Activated gamma-delta T cell treated with Interleukin-2 at 50 U/mL for 16 hours (primary cell): ENCODE data around the gene CREB3L2.

Source experiments
- DNase-seq: peaks from one replicate; pipeline ENCODE4 v3.0.0-alpha.2; 2020

The CREB3L2 gene

DNA sequence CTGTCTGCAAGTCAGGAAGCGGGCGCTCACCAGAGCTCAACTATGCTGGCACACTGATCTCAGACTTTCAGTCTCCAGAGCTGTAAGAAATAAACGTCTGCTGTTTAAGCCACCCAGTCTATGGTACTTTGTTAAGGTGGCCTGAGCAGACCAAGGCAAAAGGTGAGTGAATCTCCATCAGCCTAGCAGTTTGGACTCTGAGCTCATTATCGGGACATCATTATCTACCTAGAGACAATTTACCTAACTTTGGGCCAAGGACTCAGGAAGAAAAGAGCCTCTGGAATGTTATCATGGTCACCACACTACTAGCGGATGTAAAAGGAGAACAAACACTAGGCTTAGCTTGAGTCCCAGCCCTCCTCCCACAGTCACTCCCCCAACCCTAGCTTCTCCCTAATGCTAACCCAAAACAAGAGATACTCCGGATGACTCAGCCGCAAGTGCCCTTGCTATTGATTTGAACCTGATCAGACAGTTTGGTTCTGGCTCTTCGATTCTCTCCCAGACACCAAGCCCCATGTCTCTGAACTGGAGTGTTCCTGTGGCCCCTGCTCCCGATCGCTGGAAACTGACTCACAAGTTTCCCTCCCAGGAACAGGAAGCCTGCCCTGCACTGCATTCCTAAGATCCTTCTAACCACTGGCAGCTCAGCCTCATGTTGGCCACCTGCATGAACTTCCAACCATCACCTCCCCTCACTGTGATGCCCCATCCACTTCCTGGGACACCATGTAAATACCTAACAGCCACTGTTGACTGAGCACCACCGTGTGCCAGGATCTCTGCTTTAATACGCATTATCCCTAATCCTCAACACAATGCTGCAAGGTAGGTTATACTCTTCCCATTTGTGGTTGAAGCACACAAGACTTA lies 34.5 kb downstream of the CREB3L2 start:
- DNase-seq = no peak

DNA sequence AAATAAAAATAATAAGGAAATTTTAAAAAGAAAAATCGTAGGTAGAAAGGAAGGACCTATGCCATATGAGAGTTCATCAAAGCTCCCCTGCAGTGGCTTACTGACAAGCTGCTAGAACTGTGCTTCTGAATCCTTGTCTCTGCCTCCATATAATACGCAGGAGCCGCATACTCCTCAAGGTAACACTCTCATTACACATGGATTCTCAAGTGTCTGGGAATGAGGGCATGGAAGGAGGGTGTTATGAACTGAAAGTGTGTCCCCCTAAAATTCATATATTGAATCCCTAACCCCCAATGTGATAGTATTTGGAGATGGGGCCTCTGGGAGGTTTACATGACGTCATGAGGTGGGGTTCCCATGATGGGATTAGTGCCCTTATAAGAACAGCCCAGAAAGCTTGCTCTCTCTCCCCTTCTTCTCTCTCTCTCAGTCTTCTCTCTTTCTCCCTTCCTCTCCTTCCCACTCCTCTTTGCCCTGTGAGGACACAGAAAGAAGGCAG lies 35.2 kb downstream of the CREB3L2 start:
- DNase-seq = no peak

DNA sequence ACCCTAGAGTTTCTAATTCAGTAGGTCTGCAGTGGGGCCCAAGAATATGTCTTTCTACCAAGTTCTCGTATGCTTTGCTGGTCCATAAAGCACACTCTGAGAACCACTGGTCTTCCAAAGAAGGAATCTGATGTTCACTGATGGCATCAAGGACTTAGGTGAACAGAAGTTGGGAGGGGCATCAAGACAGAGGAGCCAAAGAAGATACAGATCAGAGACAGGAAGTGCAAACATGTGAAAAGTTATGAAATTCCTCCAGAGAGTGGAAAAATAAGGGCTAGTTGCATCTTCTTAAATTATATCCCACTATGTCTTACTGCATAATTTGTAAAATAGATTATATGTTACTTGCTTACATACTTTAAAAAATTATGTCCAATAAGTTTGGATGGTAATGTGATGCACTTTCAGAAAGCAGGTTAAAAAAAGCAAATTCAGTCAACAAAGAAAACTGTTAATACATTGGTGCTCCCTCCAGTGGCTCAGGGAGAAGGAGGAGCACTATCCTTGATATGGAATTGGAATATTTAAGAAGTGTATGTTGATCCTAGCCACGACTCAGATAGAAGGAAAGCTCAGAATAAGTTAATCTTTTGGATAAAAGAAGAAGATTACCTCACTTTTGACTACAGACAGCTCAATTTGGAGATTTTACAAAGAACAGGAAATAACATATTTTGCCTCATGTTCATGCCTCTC lies 35.8 kb downstream of the CREB3L2 start:
- DNase-seq = no peak

DNA sequence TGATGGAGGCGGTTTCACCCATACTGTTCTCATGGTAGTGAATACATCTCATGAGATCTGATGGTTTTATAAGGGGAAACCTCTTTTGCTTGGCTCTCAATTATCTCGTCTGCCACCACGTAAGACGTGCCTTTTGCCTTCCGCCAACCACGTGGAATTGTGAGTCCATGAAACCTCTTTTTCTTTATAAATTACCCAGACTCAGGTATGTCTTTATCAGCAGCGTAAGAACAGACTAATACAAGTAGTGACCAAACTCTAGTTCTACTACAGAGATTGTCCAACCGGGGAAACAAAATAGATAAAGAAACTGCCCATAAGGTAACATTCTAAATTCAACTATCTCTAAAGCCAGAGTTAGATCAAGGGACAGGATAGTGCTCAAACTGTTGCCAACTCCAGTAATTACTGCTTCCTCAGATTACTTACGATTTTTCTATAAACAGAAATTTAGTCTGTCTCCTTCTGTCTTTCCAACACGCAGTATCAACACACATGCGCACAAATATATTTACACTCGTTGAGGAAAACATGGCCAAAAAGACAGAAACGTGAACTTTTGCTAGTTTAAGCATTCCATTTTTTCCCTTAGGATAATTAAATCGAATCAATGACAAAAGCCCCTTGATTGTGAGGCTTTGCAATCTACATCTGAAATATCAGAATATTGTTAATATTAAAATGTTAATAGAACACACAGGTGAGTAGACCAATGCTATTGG lies 36.9 kb downstream of the CREB3L2 start:
- DNase-seq = no peak

DNA sequence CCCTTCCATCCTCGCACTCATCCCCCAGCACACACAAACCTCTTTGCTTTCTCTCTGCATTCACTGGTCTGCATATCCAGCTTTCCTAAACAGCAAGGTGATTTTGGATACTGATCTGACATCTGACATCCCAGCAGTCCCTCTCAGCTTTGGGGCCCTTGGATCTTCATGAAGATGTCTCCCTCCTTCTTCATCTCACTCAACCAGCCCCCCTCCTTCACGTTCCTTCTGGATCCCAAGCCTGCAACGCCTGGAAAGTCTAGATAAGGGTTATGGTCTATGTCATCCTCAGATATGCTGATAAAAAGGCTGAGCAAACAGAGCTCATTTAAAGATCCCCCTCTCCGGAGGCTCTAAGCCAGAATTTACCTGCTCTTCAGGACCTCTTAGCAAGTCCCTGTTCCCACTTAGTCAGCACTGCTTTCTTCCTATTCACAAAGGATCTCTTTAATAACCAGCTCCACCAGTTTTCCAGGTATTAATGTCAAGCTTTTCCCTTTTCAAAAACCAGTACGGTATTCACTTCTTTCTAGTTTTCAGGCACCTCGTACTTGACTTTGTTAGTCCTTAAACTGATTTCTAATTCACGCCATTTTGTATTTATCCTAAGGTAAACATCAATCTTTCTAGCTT lies 38.9 kb downstream of the CREB3L2 start:
- no peak for DNase-seq

DNA sequence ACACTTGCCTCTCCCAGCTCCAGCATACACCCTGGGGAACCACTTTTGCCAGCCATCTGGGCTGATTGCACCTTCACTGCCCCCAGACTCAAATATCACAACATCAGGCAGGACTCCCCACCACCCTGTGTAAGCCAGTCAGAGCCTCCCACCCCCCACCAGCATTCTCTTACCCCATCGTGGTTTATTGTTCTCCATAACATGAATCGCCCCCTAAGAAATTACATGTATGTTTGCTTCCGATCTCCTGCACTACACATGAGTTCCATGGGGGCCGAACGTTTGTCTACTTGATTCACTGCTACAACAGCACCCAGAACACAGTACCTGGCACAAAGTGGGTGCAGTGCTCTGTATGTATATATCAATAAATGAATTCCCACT lies 39.4 kb downstream of the CREB3L2 start:
- DNase-seq = no peak

DNA sequence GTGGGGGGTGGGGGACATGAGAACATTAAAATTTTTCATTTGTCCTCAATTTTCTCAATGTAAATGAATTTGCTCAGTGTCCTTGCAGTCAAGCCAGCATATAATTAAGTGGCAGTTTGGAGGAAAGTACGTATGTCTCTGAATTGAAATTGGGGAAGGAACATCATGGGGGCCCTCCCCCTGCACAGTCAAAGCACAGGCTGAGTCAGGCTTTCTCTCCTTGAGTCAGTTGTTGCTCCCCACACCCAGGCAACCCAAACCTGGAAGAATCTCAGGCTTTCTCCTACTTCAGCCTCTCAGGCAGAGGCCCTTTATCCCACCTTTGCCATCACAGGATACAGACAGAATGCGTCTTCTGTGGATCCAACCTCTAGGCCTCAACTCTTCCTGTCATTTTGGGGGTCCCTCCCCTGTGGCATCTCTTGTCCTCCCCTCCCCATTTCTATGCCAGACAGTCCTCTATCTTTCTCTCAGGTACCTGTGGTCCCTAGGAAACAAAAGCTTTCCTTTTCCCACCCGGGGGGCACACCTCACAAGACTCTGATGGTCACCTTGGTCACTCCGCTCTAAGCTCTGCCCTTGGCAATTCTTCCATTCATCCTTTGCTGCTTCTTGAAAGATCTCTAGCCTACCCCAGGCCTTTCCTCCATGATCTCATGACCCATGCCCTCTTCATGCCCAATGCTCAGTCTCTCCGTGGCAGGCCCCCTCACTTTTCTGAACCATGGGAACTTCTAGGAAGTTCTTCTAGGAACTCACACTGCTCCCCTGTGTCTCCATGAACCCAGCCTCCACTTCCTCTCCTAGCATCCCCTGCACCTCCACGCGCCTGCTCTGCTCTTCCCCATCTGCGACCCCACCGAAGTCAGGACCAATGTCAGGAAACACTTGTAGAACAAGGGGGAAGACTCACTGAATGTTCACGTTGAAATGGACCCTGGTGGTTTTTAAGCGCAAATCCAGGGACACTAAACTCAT lies 40.4 kb downstream of the CREB3L2 start:
- DNase-seq = no peak

DNA sequence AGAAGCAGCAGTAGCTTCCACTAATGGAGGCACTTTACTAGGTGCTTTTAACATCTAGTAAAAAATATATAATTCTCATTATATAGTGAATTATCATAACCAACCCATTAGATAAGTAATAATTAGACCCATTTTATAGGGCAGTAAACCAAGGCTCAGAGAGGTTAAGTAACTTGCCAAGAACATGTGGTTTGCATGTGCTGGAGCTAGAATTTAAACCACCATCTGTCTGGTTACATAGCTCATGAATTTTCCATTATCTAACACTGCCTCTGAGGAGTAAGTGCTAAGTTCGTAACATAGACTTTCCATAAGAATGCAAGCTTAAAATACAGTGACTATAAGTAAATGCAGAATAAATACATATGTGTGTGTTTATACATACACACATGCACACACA lies 41.9 kb downstream of the CREB3L2 start:
- DNase-seq = no peak

DNA sequence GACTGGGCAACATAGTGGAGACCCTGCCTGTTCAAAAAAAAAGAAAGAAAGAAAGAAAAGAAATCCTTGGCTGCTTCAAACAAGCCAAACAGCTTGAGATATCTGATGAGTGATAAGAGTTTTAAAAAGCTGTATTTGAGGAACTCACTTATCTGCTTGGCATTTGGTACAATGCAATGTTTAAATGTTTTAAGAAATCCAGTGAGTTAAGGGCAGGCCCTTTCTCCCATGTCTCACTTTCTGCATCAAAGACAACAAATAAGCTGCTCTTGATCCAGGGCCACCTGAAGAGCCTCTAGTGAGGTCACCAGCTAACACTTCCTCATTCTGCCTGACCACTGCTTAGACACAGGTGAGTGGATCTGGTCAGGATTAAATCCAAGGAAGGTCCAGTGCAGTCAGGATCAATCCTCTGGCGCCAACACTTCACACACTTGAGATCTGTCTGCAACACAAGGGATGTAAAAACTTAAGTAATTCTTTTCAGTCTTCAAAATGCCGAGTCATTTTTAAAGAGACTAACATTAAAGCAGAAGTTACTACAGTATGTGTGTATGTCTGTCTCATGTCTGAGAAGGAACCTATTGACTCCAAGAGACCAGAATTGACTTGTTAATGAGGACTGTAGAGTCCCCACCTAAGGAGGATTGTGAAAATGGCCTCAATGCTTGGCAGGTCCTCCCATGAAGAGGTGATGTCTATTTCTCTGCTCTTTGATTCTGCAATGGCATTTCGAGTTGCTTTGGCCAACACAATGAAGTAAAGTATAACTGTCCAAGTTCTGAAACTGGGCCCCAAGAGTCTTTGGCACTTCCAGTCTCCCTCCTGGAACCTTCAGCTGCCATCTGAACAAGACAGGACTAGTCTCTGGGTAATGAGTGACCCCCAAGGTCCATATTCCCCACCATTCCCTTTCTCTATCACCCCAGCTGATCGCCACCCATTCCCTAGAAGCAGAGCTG lies 43.1 kb downstream of the CREB3L2 start:
- no peak for DNase-seq

DNA sequence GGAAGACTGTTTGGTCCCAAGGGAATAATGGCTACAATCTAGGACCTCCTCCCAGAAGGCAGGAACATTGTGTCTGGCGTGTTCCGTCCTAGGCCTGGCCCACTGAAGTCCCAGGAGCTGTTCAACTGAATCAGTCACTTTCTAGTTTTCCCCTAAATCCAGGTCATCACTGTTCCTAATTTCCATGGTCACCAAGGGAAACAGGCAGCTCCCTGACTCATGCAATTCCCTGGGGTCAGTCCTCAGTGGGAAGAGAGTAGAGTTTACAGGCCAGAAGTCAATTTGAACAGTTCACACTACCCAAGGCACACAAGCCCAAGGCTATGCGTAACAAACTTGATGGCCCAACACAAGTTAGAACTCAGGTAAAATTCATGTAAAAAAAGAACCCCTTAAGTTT lies 44.0 kb downstream of the CREB3L2 start:
- DNase-seq = no peak

DNA sequence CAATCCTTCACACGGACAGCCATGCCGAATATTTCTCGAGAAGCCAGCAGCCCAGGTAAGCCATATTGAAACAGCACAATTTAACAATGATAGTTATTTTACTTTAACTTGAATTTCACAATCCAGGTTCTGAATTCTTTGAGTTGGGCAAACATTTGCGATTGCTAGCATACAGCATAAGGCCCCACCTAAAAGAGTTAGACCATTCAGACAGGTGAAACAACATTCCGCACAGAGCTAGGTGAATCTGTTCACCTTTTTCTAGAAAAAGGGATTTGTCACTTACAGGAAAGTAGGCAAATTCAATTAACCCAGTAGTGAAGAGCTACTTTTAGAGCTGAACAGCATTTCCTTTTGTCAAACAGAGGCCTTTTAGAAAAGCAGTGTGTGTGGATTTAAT lies 45.3 kb downstream of the CREB3L2 start:
- no peak for DNase-seq

DNA sequence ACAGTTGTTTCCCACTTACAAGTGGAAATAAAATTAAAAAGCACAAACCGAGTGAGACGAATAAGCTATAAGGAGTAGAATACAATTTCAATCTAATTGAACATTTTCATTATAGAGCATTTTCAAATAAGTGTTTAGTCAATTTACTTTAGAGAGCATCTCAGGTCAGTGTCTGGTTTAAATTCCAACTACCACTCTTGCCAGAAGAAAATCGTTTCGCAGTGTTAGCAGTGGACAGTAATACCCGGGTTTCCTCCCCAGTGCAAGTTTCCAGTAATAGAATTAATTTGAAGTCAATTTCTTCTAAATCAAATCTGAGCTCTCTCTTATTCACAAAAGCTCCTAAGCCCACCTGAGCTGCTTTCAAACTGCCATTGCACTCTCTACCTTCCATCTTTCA lies 45.7 kb downstream of the CREB3L2 start:
- no peak for DNase-seq

DNA sequence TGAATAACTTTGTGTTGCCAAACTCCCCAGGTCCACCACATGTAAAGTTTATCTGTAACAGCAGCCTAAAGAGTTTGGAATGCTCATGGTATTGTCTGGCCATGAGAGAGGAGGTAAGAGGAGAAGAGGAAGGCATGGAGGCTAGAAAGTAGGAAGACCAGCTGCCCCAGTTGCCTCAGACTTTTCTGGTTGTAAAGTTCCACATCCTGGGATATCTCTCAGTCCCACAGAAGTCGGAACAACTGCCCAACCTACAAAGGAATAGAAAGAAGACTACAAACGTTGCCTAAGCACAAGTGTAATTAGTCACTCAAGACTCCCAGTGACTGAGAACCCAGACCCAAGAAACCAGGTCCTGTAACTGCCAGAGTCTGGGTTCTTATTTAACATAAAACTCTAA lies 47.3 kb downstream of the CREB3L2 start:
- DNase-seq = no peak

DNA sequence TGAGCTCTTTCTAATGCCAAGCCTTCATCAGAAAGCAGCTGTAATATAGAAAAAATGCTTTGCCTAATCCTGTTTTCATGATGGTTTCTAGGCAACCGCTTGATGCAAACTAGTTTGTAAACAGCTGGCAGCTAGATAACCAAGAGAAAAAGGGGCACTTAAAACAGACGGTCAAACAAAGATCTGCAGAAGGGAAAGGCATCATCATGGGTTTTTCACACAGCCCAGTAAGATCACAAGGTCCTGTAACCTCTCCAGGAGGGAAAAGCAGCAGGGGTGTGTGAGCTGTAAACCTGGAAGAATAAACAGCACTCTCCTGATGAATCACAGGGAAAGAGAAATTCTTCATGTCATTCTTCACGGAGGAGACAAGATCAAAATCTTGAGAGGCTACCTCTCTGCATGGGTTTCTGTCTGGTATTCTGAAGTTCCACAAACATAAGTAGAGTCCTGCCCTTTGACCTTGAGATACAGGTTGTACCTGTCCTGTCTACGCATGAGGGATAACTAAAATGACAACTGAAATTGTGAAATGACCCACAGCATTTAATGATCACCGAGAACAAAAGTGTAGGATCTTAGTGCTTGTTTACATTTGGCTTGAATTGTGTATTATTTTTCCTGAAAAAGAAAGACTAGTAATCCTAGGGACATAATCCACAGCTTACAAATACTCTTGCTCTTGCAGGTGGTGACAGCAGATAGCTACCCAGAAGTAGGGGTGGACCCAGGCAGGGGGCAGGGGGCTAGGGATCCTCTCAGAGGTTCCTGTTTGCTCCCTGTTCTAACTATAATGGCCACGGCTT lies 48.0 kb downstream of the CREB3L2 start:
- no peak for DNase-seq

DNA sequence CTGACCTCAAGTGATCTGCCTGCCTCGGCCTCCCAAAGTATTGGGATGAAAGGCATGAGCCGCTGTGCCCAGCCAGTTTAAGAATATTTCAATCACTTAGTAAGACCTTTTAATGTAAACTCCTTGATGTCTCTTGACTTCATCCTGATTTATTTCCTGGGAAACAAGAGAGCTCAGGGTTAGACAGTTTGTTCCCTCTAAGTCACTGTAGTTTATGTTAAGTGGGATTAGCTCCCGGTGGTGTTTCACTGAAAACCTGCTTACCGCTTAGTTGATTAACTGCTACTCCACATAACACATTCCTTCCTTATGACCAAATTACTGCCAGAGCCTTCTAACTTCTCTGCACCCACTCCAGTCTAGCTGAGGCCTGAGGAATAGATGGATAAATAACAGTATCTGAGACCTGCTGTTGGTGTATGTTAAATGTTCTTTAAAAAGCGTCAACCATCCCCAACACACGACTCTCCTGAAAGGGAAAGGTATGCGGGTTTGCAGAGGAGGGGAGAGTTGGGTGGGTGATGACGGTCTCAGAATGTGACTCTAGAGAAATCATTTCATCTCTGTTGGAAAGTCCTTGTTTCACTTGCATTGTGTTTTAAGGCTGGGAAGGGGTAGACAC lies 48.7 kb downstream of the CREB3L2 start:
- no peak for DNase-seq

DNA sequence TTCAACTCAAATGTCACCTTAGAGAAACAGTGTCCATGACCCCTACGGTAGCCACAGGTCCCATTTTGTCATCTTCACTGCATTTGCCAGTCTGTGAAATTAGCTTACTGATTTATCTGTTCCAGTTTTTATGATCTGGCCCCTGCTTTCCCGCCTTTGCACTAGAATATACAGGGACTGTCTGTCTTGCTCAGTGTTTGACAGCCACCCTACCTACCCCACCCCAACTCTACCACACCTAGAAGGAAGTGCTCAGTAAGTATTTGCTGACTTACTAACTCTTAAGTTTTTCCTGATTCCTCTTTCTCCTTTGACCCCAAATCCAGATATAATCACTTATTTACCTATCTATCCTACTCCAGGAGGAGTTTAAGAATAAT lies 49.5 kb downstream of the CREB3L2 start:
- DNase-seq = no peak

DNA sequence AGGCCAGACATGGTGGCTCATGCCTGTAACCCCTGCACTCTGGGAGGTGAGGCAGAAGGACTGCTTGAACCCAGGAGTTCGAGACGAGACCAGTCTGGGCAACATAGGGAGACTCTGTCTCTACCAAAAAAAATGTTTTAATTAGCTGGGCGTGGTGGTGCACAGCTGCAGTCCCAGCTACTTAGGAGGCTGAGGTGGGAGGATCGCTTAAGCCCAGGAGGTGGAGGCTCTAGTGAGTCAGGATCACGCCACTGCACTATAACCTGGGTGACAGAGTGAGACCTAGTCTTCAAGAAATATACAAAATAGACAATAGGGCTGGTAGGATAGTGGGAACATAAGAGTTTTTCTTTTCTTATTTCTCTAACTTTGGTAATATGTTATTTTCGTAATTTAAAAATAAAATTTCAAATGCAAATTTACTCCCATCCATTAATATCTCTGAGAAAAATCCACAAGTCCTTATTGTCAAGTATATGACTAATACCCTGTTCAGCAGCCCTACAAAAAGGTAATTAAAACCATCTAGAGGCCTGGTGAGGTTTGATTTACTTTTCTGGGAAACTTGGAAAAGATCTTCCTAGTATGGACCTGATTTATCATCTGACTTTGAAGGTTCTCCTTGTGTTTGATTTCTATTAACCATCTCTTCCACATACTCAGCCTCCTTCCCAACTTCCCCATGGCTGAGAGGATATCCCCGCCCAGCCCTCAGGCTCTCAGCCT lies 50.0 kb downstream of the CREB3L2 start:
- DNase-seq = no peak

DNA sequence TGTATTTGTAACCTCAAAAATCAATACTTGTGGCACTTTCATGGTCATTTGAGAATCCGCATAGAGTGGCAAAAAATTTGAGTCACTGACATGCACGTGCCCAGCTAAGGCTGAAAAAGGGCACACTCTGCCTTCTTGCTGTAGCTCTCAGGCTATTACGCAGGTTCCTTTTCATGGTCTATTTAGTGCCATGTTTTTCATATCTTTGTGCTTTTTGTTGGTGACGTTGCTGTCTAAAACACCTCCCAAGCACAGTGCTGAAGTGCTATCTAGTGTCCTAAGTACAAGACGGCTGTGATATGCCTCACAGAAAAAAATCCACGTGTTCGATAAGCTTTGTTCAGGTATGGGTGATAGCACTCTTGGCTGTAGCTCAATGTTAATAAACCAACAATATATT lies 50.9 kb downstream of the CREB3L2 start:
- DNase-seq = no peak

DNA sequence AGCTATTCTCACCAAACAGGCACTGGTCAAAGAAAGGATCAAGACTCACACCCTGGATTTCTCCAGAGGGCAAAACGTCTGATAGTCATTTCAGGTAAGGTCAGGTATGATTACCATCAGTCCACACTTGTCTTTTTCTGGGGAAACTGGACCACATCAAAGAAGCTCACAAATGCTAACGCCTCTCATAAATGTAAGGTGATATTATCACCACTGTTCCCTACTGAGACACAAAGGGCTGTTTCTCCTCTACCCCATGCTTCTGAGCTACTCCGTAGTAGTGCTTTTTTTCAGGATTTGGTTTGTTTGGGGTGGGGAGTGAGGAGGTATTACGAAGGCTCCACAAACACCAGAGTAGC lies 51.6 kb downstream of the CREB3L2 start:
- no peak for DNase-seq
